ENCODE measurements around the gene CACNA1B. TPM values are rescaled to one million over a fixed set of nuclear protein-coding genes. Genes with fewer than 3 reads are reported as not detected.

CACNA1B gene
- total and polyA plus RNA-seq, 9 donors: 0.01 to 3.8 (median 0.16) TPM; not detected in 1

DNA sequence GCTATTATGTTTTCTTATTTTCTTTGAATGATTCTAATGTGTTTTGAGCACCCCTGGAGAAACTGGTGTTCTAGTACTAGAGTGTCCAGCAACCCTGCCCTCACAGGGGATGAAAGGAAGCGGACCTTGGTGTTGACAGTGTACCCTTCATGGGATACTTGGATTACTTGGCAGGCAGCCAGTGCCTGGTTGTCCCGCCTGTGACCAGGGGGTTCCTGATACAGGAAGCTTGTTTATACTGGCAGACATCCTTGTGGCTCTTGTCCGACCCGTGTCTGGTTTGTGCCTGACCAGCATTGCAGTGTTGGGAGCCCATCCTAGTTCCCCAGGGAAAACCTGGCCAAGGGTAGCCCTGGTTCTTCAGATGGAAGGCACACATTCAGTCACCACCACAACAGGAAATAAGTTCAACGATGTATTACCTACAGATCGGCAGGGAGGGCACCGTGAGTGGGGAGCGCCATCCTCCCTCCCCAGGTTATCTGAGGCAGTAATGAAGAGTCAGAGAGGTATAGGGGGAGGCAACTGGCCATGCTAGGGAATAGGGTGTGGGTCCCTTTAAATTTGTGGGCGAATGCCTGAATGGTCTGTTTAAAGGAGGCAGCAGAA, 47.3 kb downstream of the CACNA1B start:
- 71 to 79% (median 74%) methylated on average over 9 of the region's 9 CpGs for WGBS, 3 donors
- intact Hi-C loops (cut with DNase I): no loop called here
- TF ChIP-seq, protein P1, sequence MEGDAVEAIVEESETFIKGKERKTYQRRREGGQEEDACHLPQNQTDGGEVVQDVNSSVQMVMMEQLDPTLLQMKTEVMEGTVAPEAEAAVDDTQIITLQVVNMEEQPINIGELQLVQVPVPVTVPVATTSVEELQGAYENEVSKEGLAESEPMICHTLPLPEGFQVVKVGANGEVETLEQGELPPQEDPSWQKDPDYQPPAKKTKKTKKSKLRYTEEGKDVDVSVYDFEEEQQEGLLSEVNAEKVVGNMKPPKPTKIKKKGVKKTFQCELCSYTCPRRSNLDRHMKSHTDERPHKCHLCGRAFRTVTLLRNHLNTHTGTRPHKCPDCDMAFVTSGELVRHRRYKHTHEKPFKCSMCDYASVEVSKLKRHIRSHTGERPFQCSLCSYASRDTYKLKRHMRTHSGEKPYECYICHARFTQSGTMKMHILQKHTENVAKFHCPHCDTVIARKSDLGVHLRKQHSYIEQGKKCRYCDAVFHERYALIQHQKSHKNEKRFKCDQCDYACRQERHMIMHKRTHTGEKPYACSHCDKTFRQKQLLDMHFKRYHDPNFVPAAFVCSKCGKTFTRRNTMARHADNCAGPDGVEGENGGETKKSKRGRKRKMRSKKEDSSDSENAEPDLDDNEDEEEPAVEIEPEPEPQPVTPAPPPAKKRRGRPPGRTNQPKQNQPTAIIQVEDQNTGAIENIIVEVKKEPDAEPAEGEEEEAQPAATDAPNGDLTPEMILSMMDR (IDR thresholded peaks at IDR 0.05): no peak
- no peak for TF ChIP-seq EP300 (IDR thresholded peaks at IDR 0.05)
- TF ChIP-seq POLR2A (IDR thresholded peaks at IDR 0.05): no peak
- H3K36me3 ChIP-seq: no peaks in the 10 kb centered on the region
- no peak overlapping the region for H3K27ac ChIP-seq
- no peak for DNase-seq
- H3K9me3 ChIP-seq: peaks cover 0 to 6% of the 10 kb centered on the region in 2 donors
- H3K4me3 ChIP-seq: no peak overlapping the region
- H3K27me3 ChIP-seq: no peaks in the 10 kb centered on the region
- no peaks in the 10 kb centered on the region for H3K4me1 ChIP-seq (ENCODE audit: insufficient read depth)

DNA sequence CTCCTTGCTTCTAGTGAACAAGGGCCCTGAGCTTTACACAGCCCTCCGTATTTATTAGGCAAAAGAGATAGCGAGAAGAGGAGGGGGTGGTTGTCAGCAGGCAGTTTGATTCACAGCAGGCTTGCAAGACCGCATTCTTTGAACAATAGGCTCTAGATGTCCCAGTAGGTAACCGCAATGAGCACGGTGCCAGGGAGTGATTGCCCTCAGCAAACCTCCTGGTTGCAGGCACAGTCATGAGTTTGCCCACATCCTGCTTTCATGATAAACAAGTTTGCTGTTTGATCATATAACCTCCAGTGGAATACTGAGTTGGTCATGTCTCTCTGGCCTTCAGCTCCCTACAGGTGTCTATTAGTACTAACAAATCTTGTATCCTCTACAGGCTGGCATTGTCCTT, 66.1 kb downstream of the CACNA1B start:
- H3K4me3 ChIP-seq: no peak overlapping the region
- intact Hi-C loops (cut with DNase I): no loop called here
- TF ChIP-seq, protein P1 (IDR thresholded peaks at IDR 0.05): no peak
- TF ChIP-seq POLR2A (IDR thresholded peaks at IDR 0.05) (no peak), EP300 (IDR thresholded peaks at IDR 0.05) (no peak)
- H3K9me3 ChIP-seq: no peaks in the 10 kb centered on the region
- H3K4me1 ChIP-seq (ENCODE audit: insufficient read depth): no peaks in the 10 kb centered on the region
- no peaks in the 10 kb centered on the region for H3K27me3 ChIP-seq
- H3K36me3 ChIP-seq: no peaks in the 10 kb centered on the region
- DNase-seq: no peak
- WGBS, 3 donors: 86 to 91% (median 90%) methylated on average over 5 of the region's 5 CpGs
- no peak overlapping the region for H3K27ac ChIP-seq

DNA sequence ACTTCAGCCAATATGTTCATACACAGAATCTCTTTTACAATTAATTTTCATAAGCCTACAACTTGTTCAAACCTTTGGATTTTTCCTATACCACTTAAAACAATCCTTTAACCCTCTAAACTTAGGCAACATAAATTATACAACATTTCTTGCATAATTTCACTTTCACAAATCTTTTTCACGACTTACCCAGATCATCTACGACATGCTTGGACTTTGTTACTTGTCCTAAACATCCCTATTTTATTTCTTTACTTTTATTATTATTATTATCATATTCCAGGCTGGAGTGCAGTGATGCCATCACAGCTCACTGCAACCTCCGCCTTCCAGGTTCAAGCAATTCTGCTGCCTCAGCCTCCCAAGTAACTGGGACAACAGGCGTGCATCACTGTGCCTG, 68.0 kb downstream of the CACNA1B start:
- TF ChIP-seq EP300 (IDR thresholded peaks at IDR 0.05): no peak
- no peak for TF ChIP-seq POLR2A (IDR thresholded peaks at IDR 0.05)
- TF ChIP-seq, protein P1 (IDR thresholded peaks at IDR 0.05): no peak
- no peaks in the 10 kb centered on the region for H3K36me3 ChIP-seq
- no peaks in the 10 kb centered on the region for H3K9me3 ChIP-seq
- no peaks in the 10 kb centered on the region for H3K4me1 ChIP-seq (ENCODE audit: insufficient read depth)
- no peak for DNase-seq
- H3K4me3 ChIP-seq: no peak overlapping the region
- no peak overlapping the region for H3K27ac ChIP-seq
- no peaks in the 10 kb centered on the region for H3K27me3 ChIP-seq
- 86 to 92% (median 92%) methylated on average over 4 of the region's 4 CpGs for WGBS, 3 donors
- intact Hi-C loops (cut with DNase I): no loop called here

DNA sequence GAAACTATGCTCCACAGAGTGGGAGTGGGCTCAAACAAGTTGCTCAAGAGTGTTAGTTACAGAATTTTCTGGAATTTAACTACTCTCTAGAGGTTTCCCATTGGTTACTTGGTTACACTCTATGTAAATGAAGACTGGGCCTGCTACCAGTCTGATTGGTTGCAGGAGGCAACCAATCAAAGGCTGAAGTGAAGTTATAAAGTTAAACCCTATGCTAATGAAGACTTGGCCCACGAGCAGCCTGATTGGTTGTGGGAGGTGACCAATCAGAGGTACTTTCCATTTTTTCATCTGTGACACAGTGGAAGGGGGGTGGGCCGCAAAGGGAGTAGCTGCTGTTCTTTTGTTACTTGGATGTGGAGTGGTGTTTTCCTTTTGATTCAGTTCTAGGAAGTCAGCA, 69.4 kb downstream of the CACNA1B start:
- intact Hi-C loops (cut with DNase I): no loop called here
- H3K27me3 ChIP-seq: no peaks in the 10 kb centered on the region
- TF ChIP-seq, protein P1 (IDR thresholded peaks at IDR 0.05): no peak
- TF ChIP-seq POLR2A (IDR thresholded peaks at IDR 0.05): no peak
- no peak for TF ChIP-seq EP300 (IDR thresholded peaks at IDR 0.05)
- H3K9me3 ChIP-seq: no peaks in the 10 kb centered on the region
- no peaks in the 10 kb centered on the region for H3K4me1 ChIP-seq (ENCODE audit: insufficient read depth)
- no peak overlapping the region for H3K4me3 ChIP-seq
- 67 to 81% (median 69%) methylated on average over 2 of the region's 2 CpGs for WGBS, 3 donors
- H3K27ac ChIP-seq: no peak overlapping the region
- H3K36me3 ChIP-seq: no peaks in the 10 kb centered on the region
- DNase-seq: no peak
